ENCODE measurements around the gene PACRG.
"Not testable (repeated sequence)": the region's sequence is repeated elsewhere in the genome, so short reads cannot be mapped to it uniquely, and the experiment has no call there.

PACRG gene

DNA sequence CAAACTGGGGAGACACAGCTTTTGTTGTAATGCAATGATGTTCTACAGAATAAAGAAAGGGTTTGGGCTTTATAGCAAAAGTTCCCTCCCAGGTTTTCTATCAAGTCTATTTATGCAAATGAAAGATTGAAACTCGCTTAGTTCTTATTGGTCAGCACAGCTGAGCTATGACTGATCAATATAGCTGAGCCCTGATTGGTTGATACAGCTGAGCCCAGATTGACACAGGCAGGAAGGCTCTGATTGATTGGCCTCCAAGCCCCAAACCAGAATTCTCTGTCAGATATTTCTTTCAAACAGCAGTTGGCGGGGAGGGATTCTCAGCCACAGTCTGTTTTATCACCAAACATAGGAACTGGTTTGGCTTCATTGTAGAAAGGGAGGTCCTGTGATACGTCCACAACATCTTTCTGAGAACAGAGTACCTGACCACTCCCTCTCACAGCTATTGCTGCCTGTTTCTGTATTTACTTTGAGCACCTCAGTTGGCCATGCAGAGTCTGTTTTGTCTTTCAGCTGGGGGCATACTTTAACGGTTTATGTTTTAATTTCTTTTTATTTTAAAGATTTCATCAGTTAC is 223.5 kb downstream of the PACRG start:
- no peak for DNase-seq

DNA sequence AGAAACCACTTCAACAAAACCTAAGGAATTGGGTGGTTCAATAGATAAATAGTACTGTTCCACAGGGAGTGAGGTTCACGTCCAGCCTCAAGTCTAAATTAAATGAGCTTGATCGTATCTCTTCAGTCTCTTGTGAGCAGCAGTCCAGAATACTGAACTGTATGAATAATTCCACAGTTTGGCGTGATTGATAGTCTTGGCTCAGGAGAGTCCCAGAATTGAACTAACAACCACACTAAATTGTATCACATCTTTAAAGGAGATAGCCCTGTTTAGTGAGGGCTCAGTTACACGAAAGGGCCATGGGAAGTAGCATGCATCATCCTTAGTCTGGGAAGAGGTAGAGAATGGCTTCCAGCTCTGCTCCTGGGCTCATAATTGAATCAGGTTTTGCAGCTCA is 224.6 kb downstream of the PACRG start:
- DNase-seq: no peak

- DNase-seq: no peak
These were observed 229.3 kb downstream of the PACRG start for GRCh38 chr6:162957062-162957461.

- DNase-seq: no peak
These were observed 233.1 kb downstream of the PACRG start for GRCh38 chr6:162960679-162961457.

DNA sequence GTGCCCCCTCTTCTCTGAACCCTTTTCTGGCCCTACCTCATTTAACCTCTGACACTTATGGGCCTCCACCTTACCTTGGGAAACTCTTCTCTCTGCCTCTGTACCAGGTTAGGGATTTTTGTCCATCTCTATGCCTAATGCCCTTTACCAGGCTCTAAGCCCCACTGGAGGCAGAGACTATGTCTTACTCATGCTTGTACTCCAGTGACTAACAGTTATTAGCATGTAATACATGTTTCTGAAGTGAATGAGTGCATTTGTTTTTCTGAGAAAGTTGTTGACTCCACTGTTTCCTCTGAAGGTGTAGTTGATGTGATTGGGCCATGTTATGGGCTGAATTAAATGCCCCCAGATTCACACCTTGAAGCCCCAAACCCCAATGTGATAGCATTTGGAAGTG is 234.3 kb downstream of the PACRG start:
- DNase-seq: no peak

DNA sequence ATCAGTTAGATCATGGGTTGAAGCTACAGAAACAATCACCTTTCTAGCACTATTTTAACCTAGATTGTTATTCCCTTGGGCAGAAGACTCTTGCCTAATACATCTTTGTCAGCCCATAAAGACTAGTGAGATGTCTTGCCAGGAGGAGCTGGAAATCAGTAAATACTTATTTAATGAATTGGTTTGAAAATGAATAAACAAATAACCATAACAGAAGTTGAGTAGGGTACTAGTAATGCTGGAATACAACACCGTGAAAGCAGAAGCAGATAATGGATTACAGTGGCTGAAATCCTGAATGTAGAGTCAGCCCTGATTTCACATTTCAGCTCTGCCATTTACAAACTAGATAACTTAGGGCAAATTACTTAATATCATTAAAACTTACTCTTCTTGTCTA is 236.1 kb downstream of the PACRG start:
- no peak for DNase-seq

DNA sequence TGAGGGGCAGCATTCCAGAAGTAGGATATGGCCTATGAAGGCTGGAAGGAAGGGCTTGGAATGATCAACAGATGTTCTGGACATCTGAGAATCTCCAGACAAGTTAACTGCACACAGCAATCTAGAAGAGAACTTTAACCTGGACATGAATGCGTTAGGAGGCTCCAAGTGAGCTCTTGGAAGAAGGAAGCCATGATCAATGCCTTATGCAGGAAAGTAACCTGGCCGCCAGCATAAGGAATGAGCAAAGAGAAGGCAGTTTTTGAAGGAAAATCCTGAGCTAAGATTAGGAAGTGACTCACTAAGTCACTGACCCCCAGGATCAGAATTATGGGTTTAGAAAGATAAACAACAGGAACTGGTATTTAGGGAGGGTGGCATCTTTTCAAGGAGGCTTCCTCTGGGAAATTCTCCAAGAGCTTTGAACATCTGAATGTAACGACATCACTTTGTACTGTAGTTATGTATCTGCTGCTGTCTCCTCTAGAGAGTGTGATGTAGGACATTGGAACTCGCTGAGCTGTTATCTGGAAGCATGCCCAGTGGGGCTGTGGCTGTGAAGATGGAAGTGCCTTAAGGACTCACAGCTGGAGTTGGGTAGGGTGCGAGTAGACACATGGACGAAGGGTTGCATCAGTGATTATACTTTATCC is 236.8 kb downstream of the PACRG start:
- DNase-seq: no peak

DNA sequence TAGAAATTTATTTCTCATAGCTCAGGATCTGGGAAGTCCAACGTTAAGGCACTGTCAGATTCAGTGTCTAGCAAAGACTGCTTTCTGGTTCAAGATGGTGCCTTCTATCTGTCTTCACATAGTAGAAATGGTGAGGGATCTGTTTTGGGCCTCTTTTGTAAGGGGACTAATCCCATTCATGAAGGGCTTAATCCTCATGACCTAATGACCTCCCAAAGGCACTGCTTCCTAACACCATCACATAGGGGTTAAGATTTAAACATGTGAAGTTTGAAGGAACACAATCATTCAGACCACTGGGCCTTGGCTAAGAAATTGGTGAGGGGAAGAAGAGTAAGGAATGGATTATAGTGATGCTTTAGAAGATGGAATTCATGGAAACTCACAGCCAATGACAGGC is 237.6 kb downstream of the PACRG start:
- no peak for DNase-seq

- no peak for DNase-seq
These were observed 242.5 kb downstream of the PACRG start for GRCh38 chr6:162970246-162970645.

DNA sequence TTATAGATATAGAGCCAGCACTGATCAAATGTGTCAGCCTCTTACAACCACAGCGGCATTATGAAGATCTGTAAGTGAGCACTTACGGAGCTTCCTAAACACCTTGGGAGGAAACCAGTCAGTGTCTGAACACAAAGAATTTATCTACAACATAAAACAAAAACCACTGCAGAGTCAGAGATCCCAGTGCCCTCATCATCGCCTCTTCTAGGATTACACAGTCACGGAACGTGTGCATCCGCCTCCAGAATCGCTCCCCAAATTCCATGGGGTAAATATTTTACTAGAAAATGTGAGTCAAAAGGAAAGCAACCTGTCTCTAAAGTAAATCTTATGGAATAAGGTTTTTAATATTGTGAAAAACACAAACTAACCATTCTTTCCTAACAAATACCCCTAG is 243.6 kb downstream of the PACRG start:
- DNase-seq: no peak

DNA sequence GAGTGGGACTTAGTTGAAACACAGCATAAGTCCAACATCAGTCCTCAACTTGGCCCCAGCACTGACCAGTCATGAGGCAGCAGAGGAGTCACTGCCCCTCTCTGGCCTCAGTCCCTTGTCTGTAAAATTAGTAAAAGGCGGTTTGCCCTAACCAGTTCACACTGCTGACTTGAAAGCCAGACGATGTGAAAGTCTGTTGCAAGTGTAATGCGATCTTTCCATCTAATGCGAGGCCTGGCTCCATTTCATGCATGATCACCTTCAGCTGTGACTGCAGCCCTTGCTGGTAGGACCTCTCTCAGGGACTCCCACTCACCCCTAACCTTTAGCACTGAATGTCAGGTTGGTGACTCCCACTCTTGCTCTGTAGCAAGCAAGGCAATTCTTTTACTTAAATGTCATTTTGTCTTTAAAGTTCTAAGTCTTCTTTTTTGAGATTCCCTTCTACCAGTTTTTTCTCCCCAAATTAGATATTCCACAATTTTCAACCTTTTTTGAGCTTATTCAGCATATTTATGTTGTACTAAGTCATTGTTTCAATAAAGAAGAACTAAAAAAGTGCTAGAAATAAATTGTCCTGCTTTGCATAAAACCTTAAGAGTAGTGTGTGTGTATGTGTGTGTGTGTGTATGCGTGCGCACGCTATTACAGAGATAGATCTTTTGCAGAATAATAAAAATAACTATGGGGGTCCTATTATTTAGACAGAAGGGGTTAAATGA is 245.5 kb downstream of the PACRG start:
- no peak for DNase-seq

GRCh38 chr6:162973980-162974379 is 246.2 kb downstream of the PACRG start:
- no peak for DNase-seq

DNA sequence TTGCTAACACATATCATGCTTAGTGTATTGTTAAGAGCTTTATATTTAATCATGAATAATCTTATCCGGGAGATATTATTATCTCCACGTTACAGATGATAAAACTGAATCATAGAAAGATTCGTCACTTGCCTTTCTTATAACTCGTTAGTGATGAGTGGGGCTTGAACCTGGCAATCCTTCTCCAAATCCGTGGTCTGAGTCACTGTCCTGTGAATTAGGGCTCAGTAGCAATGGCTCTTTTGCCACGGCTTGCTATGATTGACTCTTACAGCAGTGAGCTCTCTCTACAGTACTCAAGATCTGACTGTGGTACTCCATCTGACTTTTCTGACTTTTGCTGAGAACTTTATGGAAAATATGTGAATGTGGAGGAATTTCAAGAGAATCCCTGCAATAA is 246.9 kb downstream of the PACRG start:
- DNase-seq: no peak

- no peak for DNase-seq
These were observed 248.4 kb downstream of the PACRG start for GRCh38 chr6:162976141-162976540.

GRCh38 chr6:162983234-162983633 is 255.5 kb downstream of the PACRG start:
- DNase-seq: not testable (repeated sequence)

- DNase-seq: no peak
These were observed 271.0 kb downstream of the PACRG start for GRCh38 chr6:162998777-162999176.

DNA sequence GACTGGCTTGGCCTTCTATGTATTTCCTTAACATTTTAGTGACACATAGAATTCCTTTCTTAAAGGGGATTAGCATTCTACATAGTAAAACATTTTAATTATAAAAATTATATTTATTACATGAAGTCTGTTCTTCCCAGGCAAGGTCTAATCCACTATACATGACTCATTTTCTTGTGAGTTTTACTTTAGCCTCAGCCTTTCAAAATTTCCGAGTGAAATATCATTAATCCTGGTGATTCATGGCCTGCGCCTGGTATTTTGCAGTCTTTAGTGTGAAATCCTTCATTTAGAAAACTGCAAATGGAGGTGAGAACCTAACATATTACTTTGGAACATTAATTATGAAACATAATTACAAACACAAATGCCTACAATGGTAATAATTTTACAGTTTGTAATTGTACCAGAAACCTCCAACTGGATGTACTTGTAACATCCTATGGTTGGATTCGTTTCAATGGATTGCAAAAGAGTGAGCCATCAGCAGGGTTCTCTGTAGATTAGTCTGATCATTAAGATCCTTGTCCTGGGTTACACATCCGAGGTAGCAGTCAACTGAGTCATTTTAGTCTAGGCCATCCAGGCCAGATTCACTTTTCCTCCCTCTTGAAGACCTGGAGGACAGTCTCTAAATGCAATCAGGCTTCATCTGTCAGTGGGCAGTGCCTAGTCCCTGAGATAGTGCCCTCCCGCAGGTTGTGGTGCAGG is 272.0 kb downstream of the PACRG start:
- DNase-seq: no peak

DNA sequence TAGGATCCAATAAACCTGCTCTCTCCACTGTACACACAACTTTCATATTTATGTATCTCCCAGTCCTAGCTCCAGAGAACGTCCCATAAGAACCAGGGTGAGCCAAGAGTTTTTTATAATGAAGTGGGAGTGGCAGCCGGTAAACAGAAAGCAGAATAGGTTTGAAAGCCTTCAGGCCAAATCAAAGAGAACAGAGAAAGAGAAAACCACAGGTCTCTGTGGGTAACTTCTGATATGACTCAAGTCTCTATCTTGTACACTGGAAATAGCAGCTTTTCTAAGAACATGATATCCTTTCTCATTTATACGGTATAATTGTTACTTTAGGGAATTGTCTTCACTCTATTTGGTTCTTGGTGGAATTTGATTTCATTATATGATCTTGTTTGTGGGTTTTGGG is 273.6 kb downstream of the PACRG start:
- no peak for DNase-seq

DNA sequence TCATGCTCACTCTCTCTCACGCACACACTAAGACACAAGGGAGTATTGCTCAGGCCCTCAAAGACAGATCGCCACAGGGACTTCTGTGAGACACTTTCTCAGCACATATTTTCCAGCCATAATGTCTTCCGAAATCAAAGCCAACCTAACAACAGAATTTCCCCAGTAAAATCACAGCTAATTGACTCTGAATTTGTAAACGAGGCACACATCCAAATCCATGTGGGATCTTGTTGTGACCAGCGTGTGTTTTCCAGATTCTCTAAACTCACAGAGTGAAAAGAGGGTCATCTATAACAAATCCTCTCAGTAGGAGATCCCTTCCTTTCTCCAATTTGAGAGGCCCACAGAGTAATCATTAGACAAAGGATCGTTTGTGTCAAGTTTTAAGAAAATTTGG is 280.4 kb downstream of the PACRG start:
- no peak for DNase-seq

DNA sequence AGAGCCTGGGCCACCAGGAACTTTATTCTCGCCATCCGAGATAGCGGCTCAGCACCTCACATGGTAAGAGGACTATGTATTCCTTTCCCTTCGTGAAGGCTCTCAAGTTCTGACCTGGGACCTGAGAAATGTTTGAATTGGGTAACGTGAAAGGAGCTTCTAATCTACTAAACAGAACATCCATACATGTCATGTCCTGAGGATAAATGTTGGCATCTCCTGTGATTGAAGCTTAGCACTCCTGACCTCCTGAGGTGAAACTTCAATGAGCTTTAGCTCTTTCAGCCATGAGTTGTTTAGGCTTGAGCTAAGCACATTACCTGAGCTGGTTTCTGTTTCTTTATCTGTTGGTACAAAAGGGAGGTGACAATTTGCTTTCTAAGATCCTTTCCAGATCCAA is 280.9 kb downstream of the PACRG start:
- DNase-seq: no peak

DNA sequence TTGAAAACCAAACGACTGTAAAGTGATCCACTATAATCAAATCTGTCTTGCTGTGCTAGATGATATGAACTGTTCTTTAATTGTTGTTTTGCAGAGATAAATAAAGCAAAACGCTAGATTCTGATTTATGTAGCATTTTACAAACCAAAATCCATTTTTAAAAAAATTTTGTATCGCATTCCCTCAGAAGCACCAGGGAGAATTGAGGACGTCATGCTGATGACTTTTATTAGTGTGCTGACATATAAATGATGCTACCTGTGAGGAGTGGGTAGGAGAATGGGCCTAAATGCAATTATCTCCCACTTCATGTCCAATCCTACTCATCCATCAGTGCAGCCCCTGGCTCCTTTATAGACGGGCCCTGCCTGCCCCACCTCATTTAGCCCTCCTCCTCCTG is 282.4 kb downstream of the PACRG start:
- DNase-seq: no peak

GRCh38 chr6:163014736-163015135 is 287.0 kb downstream of the PACRG start:
- no peak for DNase-seq

DNA sequence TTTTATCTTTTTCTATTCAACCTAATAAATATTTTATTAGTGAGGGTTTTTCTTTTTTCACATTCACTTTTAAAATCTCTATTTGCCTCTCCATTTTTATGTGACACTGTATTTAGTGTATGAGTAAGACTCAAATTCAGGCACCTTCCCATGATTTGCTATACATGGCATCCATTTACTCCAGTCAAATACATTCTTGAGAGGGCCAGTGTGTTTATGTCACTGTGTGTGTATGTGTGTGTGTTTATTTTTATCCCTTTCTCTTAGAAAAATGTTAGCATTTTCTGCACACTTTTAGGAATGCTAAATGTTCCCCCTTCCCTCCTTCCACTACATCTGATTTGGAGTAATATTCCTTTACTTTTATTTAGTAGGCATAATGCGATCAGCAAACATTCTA is 290.0 kb downstream of the PACRG start:
- no peak for DNase-seq

All from activated CD4-positive, alpha-beta T cell treated with anti-CD3 and anti-CD28 coated beads, Interleukin-2, amount 50 U/mL, for 4 hours (primary cell).